Measurements from ENCODE around the gene ACAP2.

DNA sequence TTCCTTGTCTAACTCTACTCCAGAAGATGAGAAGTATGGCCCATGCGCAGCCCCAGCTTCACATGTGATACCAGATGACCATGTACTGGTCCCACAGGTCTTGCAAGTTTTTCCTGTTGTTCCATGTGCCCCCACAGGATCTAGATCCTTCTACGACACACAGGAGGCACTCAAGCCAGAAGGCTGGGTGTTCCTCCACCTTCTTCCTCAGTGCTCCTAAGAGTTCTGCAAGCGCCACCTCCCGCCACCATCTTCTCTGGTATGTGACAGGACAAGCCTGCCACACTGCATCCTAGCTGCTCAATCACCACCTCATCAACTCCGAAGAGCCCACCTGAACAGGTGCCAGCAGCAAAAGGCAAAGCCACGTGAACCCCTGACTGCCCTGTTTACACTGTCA, 214.9 kb downstream of the ACAP2 start:
- TF ChIP-seq, protein P1, sequence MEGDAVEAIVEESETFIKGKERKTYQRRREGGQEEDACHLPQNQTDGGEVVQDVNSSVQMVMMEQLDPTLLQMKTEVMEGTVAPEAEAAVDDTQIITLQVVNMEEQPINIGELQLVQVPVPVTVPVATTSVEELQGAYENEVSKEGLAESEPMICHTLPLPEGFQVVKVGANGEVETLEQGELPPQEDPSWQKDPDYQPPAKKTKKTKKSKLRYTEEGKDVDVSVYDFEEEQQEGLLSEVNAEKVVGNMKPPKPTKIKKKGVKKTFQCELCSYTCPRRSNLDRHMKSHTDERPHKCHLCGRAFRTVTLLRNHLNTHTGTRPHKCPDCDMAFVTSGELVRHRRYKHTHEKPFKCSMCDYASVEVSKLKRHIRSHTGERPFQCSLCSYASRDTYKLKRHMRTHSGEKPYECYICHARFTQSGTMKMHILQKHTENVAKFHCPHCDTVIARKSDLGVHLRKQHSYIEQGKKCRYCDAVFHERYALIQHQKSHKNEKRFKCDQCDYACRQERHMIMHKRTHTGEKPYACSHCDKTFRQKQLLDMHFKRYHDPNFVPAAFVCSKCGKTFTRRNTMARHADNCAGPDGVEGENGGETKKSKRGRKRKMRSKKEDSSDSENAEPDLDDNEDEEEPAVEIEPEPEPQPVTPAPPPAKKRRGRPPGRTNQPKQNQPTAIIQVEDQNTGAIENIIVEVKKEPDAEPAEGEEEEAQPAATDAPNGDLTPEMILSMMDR (IDR thresholded peaks at IDR 0.05; ENCODE audit: insufficient read depth, low read length), result no peak
- TF ChIP-seq, protein P2, sequence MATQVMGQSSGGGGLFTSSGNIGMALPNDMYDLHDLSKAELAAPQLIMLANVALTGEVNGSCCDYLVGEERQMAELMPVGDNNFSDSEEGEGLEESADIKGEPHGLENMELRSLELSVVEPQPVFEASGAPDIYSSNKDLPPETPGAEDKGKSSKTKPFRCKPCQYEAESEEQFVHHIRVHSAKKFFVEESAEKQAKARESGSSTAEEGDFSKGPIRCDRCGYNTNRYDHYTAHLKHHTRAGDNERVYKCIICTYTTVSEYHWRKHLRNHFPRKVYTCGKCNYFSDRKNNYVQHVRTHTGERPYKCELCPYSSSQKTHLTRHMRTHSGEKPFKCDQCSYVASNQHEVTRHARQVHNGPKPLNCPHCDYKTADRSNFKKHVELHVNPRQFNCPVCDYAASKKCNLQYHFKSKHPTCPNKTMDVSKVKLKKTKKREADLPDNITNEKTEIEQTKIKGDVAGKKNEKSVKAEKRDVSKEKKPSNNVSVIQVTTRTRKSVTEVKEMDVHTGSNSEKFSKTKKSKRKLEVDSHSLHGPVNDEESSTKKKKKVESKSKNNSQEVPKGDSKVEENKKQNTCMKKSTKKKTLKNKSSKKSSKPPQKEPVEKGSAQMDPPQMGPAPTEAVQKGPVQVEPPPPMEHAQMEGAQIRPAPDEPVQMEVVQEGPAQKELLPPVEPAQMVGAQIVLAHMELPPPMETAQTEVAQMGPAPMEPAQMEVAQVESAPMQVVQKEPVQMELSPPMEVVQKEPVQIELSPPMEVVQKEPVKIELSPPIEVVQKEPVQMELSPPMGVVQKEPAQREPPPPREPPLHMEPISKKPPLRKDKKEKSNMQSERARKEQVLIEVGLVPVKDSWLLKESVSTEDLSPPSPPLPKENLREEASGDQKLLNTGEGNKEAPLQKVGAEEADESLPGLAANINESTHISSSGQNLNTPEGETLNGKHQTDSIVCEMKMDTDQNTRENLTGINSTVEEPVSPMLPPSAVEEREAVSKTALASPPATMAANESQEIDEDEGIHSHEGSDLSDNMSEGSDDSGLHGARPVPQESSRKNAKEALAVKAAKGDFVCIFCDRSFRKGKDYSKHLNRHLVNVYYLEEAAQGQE (IDR thresholded peaks at IDR 0.05; ENCODE audit: insufficient replicate concordance, low read depth), result no peak
- no peak for TF ChIP-seq GABPA (IDR thresholded peaks at IDR 0.05; ENCODE audit: low read depth)
